HEK293 (cell line): Measurements from ENCODE around the gene SLC35E2B.

Source experiments
- AEBP2 ChIP-seq: fragments of 450-650 bp; formaldehyde crosslinking; IDR thresholded peaks from 2 replicates; pipeline ENCODE4 v1.5.1; 2016; ENCODE audit warnings: missing biosample characterization, missing genetic modification characterization, borderline replicate concordance
- ATF2 ChIP-seq: fragments of 450-650 bp; formaldehyde crosslinking; IDR thresholded peaks from 2 replicates; pipeline ENCODE4 v1.5.1; 2016; ENCODE audit warnings: missing biosample characterization, missing genetic modification characterization, low read depth
- MYNN ChIP-seq: fragments of 450-650 bp; formaldehyde crosslinking; IDR thresholded peaks from 2 replicates; pipeline ENCODE4 v1.5.1; 2016; ENCODE audit warnings: missing biosample characterization, missing genetic modification characterization, borderline replicate concordance
- REST ChIP-seq: fragments of 450-650 bp; formaldehyde crosslinking; IDR thresholded peaks from 2 replicates; pipeline ENCODE4 v1.5.1; 2016; ENCODE audit warnings: missing biosample characterization, missing genetic modification characterization
- ZBTB6 ChIP-seq: fragments of 450-650 bp; formaldehyde crosslinking; IDR thresholded peaks from 2 replicates; pipeline ENCODE4 v1.5.1; 2017; ENCODE audit warnings: missing biosample characterization, missing genetic modification characterization
- ZFHX2 ChIP-seq: fragments of 450-650 bp; formaldehyde crosslinking; conservative IDR thresholded peaks from 2 replicates; pipeline ENCODE4 v1.5.1; 2016; ENCODE audit warnings: missing biosample characterization, missing genetic modification characterization
- ZNF10 ChIP-seq: fragments of 450-650 bp; formaldehyde crosslinking; IDR thresholded peaks from 2 replicates; pipeline ENCODE4 v1.5.1; 2017; ENCODE audit warnings: missing biosample characterization, missing genetic modification characterization
- ZNF114 ChIP-seq: fragments of 450-650 bp; formaldehyde crosslinking; IDR thresholded peaks from 2 replicates; pipeline ENCODE4 v1.5.0; 2017; ENCODE audit warnings: missing biosample characterization, missing genetic modification characterization
- ZNF19 ChIP-seq: fragments of 450-650 bp; formaldehyde crosslinking; IDR thresholded peaks from 2 replicates; pipeline ENCODE4; 2016; ENCODE audit warnings: missing biosample characterization, missing genetic modification characterization, low read depth
- ZNF214 ChIP-seq: fragments of 450-650 bp; formaldehyde crosslinking; IDR thresholded peaks from 2 replicates; pipeline ENCODE4 v1.5.1; 2017; ENCODE audit warnings: missing biosample characterization, mild to moderate bottlenecking, missing genetic modification characterization, borderline replicate concordance
- ZNF280C ChIP-seq: fragments of 450-650 bp; formaldehyde crosslinking; IDR thresholded peaks from 2 replicates; pipeline ENCODE4 v1.5.1; 2016; ENCODE audit warnings: missing biosample characterization, missing genetic modification characterization
- ZNF280D ChIP-seq: fragments of 450-650 bp; formaldehyde crosslinking; IDR thresholded peaks from 2 replicates; pipeline ENCODE4 v1.5.1; 2016; ENCODE audit warnings: missing biosample characterization, missing genetic modification characterization
- ZNF335 ChIP-seq: fragments of 450-650 bp; formaldehyde crosslinking; conservative IDR thresholded peaks from 2 replicates; pipeline ENCODE4 v1.5.1; 2016; ENCODE audit warnings: missing biosample characterization, missing genetic modification characterization
- ZNF555 ChIP-seq: fragments of 450-650 bp; formaldehyde crosslinking; conservative IDR thresholded peaks from 2 replicates; pipeline ENCODE4 v1.5.1; 2017; ENCODE audit warnings: missing biosample characterization, mild to moderate bottlenecking, missing genetic modification characterization, inconsistent platforms
- ZNF585B ChIP-seq: fragments of 450-650 bp; formaldehyde crosslinking; IDR thresholded peaks from 2 replicates; pipeline ENCODE4 v1.5.1; 2016; ENCODE audit warnings: missing biosample characterization, missing genetic modification characterization
- ZNF658 ChIP-seq: fragments of 450-650 bp; formaldehyde crosslinking; IDR thresholded peaks from 2 replicates; pipeline ENCODE4; 2016; ENCODE audit warnings: missing biosample characterization, missing genetic modification characterization
- ZNF704 ChIP-seq: fragments of 450-650 bp; formaldehyde crosslinking; IDR thresholded peaks from 2 replicates; pipeline ENCODE4 v1.5.1; 2016; ENCODE audit warnings: missing biosample characterization, missing genetic modification characterization
- ZNF747 ChIP-seq: fragments of 450-650 bp; formaldehyde crosslinking; IDR thresholded peaks from 2 replicates; pipeline ENCODE4 v1.5.1; 2016; ENCODE audit warnings: missing biosample characterization, missing genetic modification characterization
- ZXDB ChIP-seq: fragments of 450-650 bp; formaldehyde crosslinking; IDR thresholded peaks from 2 replicates; pipeline ENCODE4 v1.5.1; 2016; ENCODE audit warnings: missing biosample characterization, missing genetic modification characterization

Gene SLC35E2B

GRCh38 chr1:1624443-1625403 is 67.9 kb downstream of the SLC35E2B start (continued):
- TF ChIP-seq AEBP2 (no peak), ZNF114 (tag by site-specific recombination) (no peak), ZNF658 (tag by site-specific recombination) (no peak), ZNF280C (no peak), ZNF280D (tag by site-specific recombination) (no peak), ZNF704 (tag by site-specific recombination) (no peak), ZNF335 (tag by site-specific recombination) (peak; percentile 60; the same call in 1 of the 2 replicates), ZNF747 (tag by site-specific recombination) (no peak), ZNF10 (tag by site-specific recombination) (no peak), ZNF585B (tag by site-specific recombination) (no peak), ZBTB6 (tag by site-specific recombination) (no peak), ZXDB (tag by site-specific recombination) (no peak), MYNN (tag by site-specific recombination) (no peak), ATF2 (tag by site-specific recombination) (no peak), ZNF19 (no peak), REST (no peak), ZFHX2 (peak; percentile 88), ZNF555 (tag by site-specific recombination) (no peak), ZNF214 (tag by site-specific recombination) (no peak)
